GM21381 (cell line): ENCODE results near the gene TXNIP.

ENCODE experiments used
- ATAC-seq: cut with Tn5 transposase; IDR thresholded peaks from one replicate; pipeline ENCODE4 v1.9.1; 2021; ENCODE audit warnings: mild to moderate bottlenecking, moderate library complexity; ENCODE audit not compliant: unreplicated experiment

TXNIP gene

DNA sequence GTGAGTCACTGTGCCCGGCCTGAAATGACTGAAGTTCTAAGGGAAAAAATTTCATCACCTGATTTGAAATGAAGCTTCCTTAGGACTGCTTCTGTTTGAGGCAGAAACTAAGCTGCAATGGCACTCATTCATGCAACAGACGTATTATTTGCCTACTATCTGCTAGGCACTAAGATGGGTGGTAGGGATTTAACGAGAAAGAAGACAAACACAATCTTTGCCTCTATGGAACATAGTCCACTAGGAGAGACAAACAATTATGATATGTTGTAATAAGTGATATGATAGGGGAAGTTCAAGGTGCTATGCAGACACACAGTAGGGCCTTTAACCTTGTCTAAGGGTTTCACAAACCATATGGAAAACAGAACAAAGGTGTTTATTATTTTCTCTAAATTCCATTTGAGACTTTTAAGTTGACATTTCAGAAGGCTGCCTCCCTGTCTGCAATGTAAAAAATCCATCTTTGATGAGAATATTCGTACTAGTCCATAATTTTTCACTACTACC lies 49.8 kb downstream of the TXNIP start:
- no peak for ATAC-seq

GRCh38 chr1:145944532-145944931 lies 51.8 kb downstream of the TXNIP start:
- ATAC-seq = no peak

DNA sequence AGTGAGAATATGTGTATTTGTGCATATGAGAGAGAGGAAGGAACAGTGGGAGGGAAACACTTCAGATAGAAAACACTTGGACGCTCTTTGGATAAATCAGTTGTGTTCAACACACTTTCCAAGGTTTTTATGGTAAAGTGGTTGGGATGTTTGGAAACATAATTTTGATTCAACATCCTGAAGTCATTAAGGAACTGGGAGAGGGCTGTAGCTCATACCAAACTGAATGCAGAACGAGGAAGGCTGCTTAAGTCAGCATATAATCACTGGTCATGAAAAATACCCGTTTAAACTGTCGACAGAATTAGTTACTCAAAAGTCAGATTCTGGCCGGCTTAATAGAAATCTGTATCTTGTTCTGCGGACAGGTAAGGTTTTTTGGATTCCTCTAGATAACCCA lies 53.5 kb downstream of the TXNIP start:
- no peak for ATAC-seq
